Endothelial cell of umbilical vein (primary cell): ENCODE results near the gene FCER1A.

Source experiments
- EZH2 ChIP-seq: IDR thresholded peaks from 2 replicates; pipeline ENCODE4 v1.6.1; 2012; ENCODE audit warnings: borderline replicate concordance, low read depth, mild to moderate bottlenecking, moderate library complexity, low read length, inconsistent platforms; ENCODE audit not compliant: severe bottlenecking
- FOS ChIP-seq: IDR thresholded peaks from 2 replicates; pipeline ENCODE4 v1.6.1; 2011; ENCODE audit warnings: mild to moderate bottlenecking, low read length, moderate library complexity, borderline replicate concordance; ENCODE audit not compliant: insufficient read depth
- GATA2 ChIP-seq: IDR thresholded peaks from 2 replicates; pipeline ENCODE4 v1.7.0; 2011; ENCODE audit warnings: low read depth, mild to moderate bottlenecking, moderate library complexity, mixed read lengths, low read length; ENCODE audit not compliant: insufficient read length, insufficient read depth
- JUN ChIP-seq: IDR thresholded peaks from 2 replicates; pipeline ENCODE4 v1.6.1; 2011; ENCODE audit warnings: borderline replicate concordance, low read depth; ENCODE audit not compliant: insufficient read length, insufficient read depth
- MYC ChIP-seq: IDR thresholded peaks from one replicate; pipeline ENCODE4 v1.6.1; 2011; ENCODE audit warnings: mild to moderate bottlenecking, low read depth, low read length
- POLR2A ChIP-seq: IDR thresholded peaks from 2 replicates; pipeline ENCODE4 v1.6.1; 2012; ENCODE audit warnings: low read depth, mild to moderate bottlenecking, control low read depth, low read length
- POLR2AphosphoS5 ChIP-seq: IDR thresholded peaks from 2 replicates; pipeline ENCODE4 v1.6.1; 2012; ENCODE audit warnings: low read depth, mild to moderate bottlenecking, control low read depth, low read length, moderate library complexity; ENCODE audit not compliant: insufficient read depth
- TF ChIP-seq, protein P1 (sequence below), 2 donors: IDR thresholded peaks; 1 replicate in 1 of 2; 2 replicates in 1 of 2; pipeline ENCODE4 v1.5.1; 2011; ENCODE audit warnings: low read length in 2 of 2, mild to moderate bottlenecking in 2 of 2, moderate library complexity in 2 of 2, control low read depth in 1 of 2, inconsistent platforms in 1 of 2, low read depth in 1 of 2; ENCODE audit not compliant: insufficient read depth in 1 of 2; ENCODE audit errors: extremely low read depth in 1 of 2
- TF ChIP-seq, protein P2 (sequence below): IDR thresholded peaks from 2 replicates; pipeline ENCODE4 v1.6.1; 2011; ENCODE audit not compliant: insufficient read depth, insufficient read length

DNA sequence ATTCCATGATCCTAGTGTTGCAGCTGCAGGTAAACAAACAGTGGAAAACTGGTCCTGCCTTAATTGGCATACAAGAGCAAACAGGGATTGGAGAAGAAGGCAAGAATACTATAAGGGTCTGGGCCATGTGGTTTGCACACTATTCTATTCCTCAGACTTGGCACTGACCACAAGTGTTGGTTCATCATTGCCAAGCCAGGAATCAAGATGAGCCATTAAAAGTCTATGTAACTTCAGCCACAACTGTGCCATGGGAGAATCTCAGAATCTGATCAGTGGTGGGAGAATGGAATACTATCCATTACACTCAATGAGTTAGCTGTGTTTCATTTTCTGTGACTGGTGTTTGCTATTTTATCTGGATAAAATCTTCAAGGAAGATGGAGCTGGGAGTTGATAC lies 26.2 kb upstream of the FCER1A start:
- TF ChIP-seq, protein P1, sequence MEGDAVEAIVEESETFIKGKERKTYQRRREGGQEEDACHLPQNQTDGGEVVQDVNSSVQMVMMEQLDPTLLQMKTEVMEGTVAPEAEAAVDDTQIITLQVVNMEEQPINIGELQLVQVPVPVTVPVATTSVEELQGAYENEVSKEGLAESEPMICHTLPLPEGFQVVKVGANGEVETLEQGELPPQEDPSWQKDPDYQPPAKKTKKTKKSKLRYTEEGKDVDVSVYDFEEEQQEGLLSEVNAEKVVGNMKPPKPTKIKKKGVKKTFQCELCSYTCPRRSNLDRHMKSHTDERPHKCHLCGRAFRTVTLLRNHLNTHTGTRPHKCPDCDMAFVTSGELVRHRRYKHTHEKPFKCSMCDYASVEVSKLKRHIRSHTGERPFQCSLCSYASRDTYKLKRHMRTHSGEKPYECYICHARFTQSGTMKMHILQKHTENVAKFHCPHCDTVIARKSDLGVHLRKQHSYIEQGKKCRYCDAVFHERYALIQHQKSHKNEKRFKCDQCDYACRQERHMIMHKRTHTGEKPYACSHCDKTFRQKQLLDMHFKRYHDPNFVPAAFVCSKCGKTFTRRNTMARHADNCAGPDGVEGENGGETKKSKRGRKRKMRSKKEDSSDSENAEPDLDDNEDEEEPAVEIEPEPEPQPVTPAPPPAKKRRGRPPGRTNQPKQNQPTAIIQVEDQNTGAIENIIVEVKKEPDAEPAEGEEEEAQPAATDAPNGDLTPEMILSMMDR (IDR thresholded peaks at IDR 0.05; ENCODE audit: extremely low read depth in 1 of 2, insufficient read depth in 1 of 2, low read depth in 1 of 2, low read length in 2 of 2), result no peak
- no peak for TF ChIP-seq EZH2
- no peak for TF ChIP-seq POLR2A
- no peak for TF ChIP-seq MYC
- no peak for TF ChIP-seq FOS
- TF ChIP-seq POLR2AphosphoS5, result no peak
- TF ChIP-seq GATA2, result no peak
- TF ChIP-seq JUN, result no peak
- TF ChIP-seq, protein P2, sequence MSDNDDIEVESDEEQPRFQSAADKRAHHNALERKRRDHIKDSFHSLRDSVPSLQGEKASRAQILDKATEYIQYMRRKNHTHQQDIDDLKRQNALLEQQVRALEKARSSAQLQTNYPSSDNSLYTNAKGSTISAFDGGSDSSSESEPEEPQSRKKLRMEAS, result no peak
